GM19240 (cell line): ENCODE results near the gene GOPC.
A peak's percentile ranks its signal among the peaks of the same experiment; 100 is the strongest.
"Not testable (repeated sequence)": the region's sequence is repeated elsewhere in the genome, so short reads cannot be mapped to it uniquely, and the experiment has no call there.

ENCODE experiments used
- DNase-seq: peaks from one replicate; pipeline ENCODE4 v3.0.0; 2011; ENCODE audit warnings: low spot score; ENCODE audit not compliant: insufficient read length

GOPC gene

DNA sequence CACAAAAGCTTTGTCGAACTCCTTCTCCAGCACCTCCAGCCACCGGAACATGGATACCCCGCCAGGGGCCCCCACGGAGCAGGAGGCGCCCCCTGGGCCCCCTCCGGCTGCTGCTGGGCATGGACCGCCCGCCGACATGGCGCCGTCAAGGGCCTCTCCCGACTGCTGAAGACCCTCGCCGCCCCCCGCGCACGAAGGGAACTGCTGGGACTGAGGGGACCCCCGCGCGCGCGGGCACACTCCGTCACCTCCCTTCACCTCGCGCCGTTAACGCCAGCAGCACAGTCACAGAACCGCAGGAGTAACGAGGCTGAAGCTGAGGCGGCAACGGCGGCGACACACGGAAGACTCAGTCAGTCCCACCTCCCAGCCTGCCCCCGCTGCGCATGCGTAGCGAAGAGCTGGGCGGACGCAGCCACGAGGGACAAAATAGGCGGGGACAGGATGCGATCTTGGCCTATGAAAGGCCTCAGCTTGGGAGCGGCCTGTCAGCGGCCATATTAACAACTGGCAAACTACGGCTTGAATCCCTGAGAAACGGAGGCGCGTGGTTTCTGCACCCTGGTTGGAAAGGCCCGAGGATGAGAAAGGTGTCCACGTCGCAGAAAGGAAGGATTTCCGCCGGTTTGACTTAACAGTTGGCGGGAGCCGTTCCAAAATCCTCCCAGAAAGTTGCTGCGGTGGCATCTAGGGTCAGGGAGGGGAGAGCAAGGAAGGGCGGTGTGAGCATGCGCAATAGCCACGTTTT lies at the start of gene GOPC:
Gene GOPC, minus strand, starts transcription at position 361 of the 748 bp plus-strand sequence. Its CDS starts 223 bp downstream, at position 138.
- DNase-seq, result peak; percentile 77

DNA sequence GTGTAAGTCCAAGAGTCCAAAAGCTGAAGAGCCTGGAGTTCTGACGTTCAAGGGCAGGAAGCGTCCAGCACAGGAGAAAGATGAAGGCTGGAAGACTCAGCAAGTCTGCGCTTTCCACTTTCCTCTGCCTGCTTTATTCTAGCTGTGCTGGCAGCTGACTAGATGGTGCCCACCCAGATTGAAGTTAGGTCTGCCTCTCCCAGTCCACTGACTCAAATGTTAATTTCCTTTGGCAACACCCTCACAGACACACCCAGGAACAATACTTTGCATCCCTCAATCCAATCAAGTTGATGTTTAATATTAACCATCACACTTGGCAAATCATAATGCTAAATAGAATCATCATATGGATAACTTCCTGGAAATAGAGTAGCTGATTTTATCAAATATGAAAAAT lies 49.7 kb upstream of the GOPC start:
- DNase-seq, result not testable (repeated sequence)

DNA sequence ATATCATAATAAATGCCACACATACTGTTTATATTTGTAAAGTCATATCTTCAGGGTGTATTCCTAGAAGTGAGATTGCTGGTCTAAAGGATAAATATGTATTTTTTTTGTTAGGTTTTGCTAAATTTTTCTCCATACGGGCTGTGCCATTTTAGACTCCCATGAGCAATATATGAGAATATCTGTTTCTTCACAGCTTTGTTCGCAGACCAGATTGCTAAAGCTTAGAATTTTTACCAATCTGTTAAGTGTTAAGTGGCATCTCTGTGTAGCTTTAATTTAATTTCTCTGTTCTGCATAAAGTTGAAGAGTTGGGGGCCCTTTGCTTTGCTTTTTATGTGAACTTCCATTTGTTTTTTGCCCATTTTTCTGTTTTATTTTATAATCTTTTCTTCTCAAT lies 40.7 kb upstream of the GOPC start:
- no peak for DNase-seq

DNA sequence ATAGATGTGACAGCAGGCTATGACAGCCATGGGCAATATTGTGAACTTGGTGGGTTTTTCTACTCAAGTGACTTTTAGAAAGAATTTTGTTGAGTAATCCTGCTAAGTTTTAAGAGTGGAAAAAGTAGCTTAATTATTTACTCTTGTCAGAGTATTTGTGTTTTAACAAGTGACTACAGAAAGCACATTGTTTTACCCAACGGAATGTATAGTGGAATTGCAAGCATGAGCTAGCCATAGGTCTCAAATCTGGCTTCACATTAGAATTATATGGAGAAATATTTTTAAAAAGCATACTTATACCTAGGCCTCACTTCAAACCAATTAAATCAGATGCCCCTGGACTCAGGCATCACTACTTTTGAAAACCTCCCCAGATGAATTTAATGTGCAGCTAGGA lies 35.5 kb upstream of the GOPC start:
- DNase-seq, result no peak

DNA sequence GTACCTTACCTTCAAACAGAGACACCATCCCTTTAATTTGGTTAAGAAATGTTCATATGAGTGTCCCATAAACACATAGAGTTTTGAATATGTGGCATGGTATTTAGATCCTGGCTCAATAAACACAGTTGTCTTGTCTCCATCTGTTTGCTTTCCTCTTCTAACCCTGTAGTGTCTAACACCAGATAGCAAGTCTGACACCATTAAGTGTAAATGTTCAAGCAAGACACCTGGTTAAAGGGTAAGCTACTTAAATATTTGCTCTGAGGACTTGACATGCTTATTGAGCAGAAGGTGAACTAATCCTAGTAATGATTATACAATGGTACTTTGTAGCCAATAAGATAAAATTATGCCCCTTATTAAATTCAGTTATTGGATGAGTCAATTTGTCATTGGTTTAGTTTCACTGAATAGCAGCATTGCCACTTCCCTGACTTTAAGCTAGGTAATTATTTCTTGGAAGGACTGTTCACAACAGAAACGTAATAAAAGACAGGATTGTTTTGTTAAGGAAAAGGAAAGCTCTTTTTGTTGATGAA lies 26.9 kb upstream of the GOPC start:
- DNase-seq, result no peak

DNA sequence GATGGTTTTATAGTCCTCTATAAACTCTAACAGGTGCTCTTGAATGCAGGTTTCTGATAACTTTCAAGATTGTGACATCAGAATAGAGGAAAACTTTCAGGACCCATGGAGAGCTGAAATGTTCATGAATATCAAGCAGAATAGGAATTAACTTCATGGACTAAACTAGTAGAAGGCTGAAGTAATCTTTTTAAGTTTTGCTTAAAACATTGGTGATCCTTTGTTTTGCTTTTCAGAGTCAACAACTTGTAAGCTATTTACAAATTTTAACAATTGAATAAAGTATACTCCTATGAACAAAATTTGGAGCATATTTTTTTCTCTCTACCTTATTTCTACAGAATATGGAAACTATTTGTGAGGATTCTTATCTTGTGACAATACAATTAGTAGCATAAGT lies 25.2 kb upstream of the GOPC start:
- no peak for DNase-seq

DNA sequence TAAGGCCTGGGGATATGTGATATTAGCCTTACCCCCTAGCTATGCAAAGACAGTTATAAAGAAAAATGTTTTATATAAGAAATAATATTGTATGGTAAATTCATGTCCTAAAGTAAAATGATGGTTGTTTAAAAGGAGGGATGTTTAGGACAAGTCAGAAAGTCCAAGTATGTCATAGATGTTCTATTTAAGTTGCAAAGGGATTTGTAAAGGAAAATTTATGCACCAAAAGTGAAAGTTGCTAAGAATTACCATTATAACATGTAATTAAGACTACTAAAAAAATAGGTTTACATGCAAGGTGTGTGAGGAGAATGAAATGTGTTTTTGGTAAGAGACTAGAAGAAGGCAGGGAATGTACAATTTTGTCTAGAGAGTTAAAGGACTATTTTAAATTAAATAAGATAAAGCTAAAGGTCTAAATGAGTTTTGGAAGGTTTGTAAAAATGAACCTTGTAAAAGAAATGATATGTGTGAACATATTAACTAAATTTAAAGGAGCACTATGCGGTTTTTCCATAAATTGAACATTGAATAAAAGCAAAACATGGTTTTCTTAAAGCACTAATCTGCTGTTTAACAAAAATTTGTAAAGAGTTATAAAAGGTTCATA lies 22.7 kb upstream of the GOPC start:
- DNase-seq, result no peak

DNA sequence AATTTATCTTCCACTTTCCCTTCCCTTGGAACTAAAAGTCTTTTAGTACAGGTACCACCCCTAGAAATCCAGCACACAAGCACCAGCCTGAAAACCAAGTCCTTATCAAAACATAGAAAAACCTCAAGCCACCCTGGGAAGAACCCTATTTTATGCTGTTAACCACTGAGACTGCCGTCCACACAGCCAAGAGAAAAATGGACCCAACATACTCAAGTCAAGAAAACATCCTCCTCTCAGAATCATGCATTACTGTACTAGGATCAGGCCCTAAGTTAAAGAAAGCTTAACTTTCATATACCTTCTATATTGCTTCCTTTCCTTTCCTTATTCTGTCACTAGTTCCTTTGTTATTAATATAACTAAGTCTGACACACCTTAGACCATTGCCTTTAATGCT lies 16.9 kb upstream of the GOPC start:
- no peak for DNase-seq

DNA sequence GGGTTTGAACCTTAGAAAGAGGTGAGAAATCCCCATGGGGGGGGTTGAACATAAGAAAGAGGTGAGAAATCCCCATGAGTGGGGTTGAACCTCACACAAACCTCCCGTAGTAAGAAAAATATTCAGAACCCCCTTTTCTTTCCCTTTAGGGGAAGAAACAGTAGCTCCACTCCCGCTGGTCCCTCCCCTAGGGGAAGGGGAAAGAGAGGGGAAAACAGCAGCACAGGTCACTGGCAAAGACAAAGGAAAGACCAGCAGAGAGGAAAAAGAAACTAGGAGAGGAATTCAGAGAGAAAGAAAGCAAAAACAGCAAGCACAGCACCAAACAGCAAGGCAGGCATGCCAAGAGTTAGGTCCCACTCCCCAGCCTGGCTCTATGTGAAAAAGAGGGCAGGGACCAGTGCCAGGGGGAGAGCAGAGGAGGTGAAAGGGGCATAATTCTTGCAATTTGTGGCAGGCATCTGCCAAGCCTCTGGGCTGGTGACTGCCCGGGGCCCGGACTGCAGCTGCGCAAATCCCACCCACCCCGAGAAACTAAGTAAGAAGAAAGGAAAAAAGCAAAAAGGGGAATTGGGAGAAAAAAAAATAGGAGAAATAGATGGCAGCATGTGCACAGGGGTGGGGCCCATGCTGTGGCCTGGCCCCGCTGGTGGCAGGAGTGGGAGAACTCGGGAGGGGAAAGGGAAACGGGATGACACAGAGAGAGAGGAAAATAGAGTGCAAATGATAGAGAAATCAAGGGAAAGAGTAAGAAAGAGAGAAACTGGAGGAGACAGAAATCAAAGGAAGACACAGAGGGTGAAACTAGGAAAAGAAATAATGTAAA lies 15.1 kb upstream of the GOPC start:
- no peak for DNase-seq

DNA sequence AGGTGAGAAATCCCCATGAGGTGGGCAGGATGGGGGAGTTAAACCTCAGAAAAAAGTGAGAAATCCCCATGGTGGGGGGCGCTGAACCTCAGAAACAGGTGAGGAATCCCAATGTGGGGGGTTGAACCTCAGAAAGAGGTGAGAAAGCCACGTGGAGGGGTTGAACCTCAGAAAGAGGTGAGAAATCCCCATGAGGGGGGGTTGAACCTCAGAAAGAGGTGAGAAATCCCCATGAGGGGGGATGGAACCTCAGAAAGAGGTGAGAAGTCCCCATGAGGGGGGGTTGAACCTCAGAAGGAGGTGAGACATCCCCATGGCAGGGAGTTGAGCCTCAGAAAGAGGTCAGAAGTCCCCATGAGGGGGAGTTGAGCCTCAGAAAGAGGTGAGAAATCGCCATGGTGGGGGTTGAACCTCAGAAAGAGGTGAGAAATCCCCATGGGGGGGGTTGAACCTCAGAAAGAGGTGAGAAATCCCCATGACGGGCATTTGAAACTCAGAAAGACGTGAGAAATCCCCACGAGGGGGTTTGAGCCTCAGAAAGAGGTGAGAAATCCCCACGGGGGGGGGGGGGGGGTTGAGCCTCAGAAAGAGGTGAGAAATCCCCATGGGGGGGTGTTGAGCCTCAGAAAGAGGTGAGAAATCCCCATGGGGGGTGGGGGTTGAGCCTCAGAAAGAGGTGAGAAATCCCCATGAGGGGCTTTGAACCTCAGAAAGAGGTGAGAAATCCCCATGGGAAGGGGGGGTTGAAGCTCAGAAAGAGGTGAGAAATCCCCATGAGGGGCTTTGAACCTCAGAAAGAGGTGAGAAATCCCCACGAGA lies 14.3 kb upstream of the GOPC start:
- DNase-seq, result no peak

DNA sequence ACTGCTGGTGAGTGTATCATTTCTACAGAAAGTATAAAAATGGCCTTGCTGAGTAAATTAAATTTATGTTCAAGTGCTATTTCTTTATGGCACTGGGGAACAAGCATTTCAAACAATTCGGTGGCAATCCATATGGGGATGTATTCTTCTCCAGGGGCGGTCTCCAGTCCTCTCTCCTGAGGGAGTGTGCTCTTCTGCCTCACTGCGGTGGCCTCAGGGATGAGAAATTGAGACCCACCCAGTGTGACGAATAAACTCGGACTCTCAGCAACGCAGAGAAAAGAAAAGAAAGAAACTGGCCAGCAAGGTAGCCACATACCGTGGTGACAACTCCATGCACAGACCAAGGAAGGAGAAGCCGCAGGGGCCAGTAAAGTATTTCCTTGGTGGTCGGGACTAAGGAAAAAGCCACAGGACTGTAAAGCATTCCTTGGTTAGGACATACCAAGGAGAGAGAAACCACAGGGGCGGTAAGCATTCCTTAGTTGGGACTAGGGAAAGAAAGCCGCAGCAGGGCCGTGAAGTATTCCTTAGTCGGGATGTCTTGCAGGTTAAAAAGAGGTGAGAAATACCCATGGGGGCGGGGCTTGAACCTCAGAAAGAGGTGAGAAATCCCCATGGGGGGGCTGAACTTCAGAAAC lies 13.6 kb upstream of the GOPC start:
- no peak for DNase-seq

DNA sequence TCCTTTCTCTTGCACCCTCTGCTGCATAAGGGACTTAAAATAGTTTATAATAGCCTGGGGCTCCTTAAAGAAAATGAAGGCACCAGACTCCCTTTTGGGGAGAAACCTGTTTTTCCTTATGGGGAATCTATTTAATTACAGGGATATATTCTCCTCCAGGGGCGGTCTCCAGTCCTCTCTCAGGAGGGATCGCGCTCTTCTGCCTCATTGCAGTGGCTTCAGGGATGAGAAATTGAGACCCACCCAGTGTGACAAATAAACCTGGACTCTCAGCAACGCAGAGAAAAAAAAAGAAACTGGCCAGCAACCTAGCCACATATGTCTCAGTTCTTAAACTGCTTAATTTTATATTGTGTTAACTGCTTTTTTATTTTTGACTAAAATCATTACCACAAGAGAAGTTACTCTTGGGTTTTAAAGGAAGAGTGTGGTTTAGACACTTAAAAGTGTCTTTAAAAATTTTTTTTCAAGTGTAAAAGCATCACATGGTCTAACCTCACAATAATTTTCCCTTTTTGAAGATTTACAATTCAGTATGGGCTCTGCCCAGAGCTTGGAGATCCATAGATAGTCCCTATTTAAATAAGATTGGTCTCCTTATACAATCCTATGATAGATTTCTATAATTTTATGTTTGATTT lies 11.7 kb upstream of the GOPC start:
- DNase-seq, result no peak

DNA sequence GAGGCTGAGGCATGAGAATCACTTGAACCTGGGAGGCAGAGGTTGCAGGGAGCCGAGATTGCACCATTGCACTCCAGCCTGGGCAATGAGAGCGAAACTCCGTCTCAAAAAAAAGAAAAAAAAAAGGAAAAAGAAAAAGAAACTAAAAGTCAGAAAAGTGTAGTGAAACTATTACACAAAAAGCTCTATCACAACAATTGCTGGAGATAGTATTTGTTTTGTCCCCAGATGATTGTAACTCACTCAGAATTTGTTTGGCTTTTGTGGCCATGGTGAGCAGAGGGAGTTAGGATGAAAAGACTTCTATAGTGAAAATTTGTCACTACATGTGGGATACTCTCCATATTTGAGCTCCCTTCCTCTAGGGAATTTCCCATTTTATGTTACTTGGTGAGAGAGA lies 5.2 kb upstream of the GOPC start:
- DNase-seq, result no peak

DNA sequence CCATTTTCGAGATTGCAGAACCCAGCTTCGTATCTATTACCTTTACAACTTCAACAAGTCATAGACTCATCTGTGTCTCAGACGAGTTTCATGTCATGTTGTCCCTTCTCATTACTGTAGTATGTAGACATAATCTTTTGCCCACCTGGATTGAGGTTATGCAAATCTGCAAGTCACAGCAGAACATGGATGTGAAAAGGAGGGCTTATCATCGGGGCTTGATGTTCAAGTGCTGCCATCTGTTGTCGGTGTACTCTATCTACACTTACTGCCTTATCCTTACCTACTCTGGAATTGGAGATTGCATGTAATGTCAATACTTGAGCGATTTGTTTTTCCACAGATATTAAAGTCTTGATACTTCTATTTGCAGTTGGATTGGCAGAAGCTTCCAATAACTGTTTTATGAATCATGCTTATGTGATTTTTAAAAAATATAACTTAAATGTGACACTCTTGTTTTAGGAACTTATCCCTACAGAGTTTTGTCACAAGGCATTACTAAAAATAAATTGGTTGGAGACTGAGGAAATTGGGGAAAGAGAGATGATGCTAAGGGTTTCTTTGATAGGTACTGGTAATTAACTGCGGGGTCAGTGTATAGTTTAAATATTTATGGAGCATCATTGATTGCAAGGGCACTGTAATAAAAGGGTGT lies 3.0 kb upstream of the GOPC start:
- DNase-seq, result peak; percentile 11

DNA sequence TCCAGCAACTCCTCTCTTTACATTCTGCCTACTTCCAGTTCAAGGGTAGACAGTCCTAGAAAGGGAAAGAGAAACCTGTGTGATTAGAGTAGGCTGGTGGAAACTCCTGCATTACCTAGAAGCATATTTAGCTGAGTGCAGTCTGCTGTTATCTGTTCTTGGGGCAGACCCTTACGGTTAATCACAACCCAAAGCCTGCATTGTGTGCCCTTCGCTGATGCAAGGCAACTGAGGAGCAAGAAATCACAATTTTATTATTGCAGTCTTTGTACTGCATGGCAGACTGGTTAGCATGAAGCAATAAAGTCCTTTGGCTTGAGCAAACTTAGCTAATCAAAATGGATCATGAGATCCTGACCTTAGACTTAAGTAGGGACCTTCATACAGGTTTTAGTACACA lies 1.5 kb upstream of the GOPC start:
- no peak for DNase-seq

DNA sequence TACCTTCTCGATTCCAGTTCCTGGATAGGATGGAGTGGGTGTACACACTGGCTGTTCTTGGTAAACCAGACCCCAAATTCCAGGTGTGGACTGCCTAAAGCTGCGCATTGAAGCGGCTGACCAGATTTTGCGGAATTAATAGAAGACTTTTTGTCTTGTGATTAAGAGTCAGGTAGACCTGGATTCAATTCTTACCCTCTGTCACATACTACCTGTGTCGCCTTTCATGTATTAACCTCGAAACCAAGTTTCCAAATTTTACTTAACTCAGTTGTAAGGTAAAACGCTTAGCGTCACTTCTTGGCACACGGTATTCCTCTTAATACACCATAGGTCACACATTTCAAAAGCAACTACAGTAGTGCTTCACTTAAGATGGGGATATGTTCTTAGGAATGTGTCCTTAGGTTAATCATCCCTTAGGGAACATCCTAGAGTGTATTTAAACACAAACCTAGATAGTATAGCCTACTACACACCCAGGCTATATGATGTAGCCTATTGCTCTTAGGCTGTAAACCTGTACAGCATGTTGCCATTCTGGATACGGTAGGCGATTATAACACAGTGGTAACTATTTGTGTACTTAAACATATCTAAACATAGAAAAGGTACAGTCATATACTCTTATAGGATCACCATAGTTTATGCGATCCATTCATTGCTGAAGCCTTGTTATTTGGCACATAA lies 733 bp upstream of the GOPC start:
- no peak for DNase-seq

DNA sequence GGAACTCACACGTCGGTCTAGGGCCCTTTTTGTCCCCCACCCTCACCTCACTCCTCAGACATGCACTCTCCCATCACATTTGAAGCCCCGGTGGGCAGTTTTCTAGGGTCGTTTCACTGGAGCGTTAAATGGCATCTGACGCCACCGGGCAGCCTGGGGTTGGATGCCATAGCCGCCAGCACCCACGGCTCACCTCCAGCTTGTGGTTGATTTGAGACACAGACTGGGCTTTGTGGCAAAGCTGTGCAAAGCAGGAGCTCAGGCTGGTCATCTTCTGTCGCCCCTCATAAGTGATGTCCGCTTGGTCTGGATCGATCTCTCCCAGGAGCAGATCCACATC lies 530 bp downstream of the GOPC start:
- no peak for DNase-seq

DNA sequence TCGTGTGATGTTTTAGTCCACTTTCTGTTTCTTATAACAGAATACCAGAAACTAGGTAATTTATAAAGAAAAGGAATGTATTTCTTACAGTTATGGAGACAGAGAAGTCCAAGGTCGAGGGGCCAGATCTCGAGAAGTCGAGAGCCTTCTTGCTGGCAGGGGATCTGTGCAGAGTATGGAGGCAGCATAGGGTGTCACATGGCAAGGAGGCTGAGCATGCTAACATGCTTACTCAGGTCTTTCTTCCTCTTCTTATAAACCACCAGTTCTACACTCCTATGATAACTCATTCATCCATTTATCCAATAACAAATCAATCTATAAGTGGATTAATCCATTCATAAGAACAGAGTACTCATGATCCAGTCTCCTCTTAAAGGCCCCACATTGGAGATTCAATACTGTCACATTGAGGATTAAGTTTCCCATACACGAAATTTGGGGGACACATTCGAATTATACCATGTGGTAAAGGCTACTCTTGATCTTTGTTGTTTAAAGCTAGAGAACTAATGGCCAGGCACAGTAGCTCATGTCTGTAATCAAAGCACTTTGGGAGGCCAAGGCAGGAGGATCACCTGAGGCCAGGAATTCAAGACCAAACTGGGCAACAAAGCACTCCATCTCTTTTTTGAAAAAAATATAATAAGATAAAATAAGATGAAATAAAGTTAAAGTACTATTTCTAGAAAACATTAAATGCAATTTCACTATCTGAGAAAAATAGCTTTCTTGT lies 2.1 kb downstream of the GOPC start:
- DNase-seq, result no peak

DNA sequence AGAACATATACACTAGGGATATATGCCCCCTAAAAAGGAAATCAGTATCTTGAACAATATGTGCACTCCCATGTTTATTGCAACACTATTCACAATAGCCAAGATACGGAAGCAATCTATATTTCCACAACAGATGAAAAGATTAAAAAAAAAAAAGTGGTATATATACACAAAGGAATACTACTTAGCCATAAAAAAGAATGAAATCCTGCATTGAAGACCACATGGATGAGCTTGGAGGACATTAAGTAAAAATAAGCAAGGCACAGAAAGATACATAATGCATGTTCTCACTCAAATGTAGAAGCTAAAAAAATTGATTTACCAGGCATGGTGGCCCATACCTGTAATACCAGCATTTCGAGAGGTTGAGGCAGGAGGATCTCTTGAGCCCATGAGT lies 4.6 kb downstream of the GOPC start:
- DNase-seq, result no peak
